Adipocyte (in vitro differentiated cells): ENCODE results near the gene OR8G5.
"Not testable (repeated sequence)": the region's sequence is repeated elsewhere in the genome, so short reads cannot be mapped to it uniquely, and the experiment has no call there.

ENCODE experiments used
- DNase-seq: peaks from one replicate; pipeline ENCODE4 v3.0.0-alpha.2; 2015; ENCODE audit warnings: low read depth
- H3K27me3 ChIP-seq: replicated peaks from 2 replicates; pipeline ENCODE4 v1.7.0; 2013; ENCODE audit warnings: mild to moderate bottlenecking, low read length, moderate library complexity; ENCODE audit not compliant: control insufficient read depth, insufficient read depth
- H3K36me3 ChIP-seq: 2 replicates; pipeline ENCODE4 v1.7.0; 2013; ENCODE audit warnings: low read length, mild to moderate bottlenecking, moderate library complexity; ENCODE audit not compliant: control insufficient read depth, insufficient read depth, severe bottlenecking
- H3K4me1 ChIP-seq: 2 replicates; pipeline ENCODE4 v1.7.0; 2013; ENCODE audit warnings: mild to moderate bottlenecking, low read length, moderate library complexity; ENCODE audit not compliant: control insufficient read depth, insufficient read depth
- H3K4me3 ChIP-seq: 2 replicates; pipeline ENCODE4 v1.7.0; 2013; ENCODE audit warnings: mild to moderate bottlenecking, low read length, moderate library complexity
- H3K9ac ChIP-seq: 2 replicates; pipeline ENCODE4 v1.7.0; 2013; ENCODE audit warnings: mild to moderate bottlenecking, low read length, moderate library complexity
- H3K9me3 ChIP-seq: 2 replicates; pipeline ENCODE4 v1.7.0; 2013; ENCODE audit warnings: mild to moderate bottlenecking, low read length, moderate library complexity; ENCODE audit not compliant: control insufficient read depth

OR8G5 gene

DNA sequence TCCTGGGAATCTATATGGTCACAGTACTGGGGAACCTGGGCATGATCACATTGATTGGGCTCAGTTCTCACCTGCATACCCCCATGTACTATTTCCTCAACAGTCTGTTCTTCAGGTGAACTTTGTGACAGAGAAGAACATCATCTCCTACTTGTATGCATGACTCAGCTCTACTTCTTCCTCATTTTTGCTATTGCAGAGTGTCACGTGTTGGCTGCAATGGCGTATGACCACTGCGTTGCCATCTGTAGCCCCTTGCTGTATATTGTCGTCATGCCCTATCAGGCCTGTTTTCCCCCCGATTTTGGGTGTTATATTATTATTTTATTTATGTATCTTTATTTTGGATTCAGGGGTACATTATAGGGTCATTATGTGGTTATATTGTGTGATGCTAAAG is 17.7 kb upstream of the OR8G5 start:
- H3K4me1 ChIP-seq: no peaks in the 10 kb centered on the region
- no peak overlapping the region for H3K4me3 ChIP-seq
- no peaks in the 10 kb centered on the region for H3K27me3 ChIP-seq
- H3K9me3 ChIP-seq: no peaks in the 10 kb centered on the region
- H3K9ac ChIP-seq: no peak overlapping the region
- H3K36me3 ChIP-seq: no peaks in the 10 kb centered on the region
- no peak for DNase-seq

DNA sequence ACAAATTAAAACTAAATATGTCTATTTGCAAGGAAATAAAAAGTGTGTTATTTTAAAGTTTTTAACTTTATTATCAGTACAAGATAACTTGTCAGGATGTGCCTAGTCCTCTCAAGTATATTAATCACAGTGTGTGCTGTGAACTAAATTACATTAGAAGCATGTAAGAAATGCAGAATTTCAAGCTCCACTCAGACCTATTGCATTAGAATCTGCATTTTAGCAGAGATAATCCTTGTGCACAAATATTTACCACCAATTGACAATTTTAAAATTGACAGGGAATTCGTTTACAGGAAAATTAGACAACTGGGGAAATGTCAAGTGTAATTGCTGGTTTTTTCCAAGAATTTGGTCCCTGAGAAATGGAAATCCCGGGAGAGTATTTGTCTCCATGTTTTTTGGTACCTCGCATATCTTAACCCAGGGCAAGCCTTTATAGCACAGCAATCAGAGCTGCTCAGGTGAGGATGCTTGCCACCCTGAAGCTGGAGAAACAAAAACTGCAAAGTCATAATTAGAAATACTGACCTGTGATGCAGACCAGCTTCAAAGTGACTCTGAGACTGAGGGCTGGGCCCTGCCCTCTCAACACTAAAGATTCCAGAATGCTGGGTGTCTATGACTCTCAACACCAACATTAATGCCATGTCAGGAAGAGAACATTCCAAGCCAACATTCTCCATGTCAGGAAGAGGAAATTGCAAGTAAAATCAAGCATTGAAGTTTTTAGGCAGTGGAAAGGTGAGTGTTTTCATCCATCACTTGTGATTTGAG is 15.4 kb upstream of the OR8G5 start, which contains the start of gene OR8G1:
Gene OR8G1 (plus strand): TSS at position 475 of the 777 bp plus-strand sequence. CDS start 8,581 bp downstream, outside the sequence.
- no peak for DNase-seq
- H3K36me3 ChIP-seq: no peaks in the 10 kb centered on the region

DNA sequence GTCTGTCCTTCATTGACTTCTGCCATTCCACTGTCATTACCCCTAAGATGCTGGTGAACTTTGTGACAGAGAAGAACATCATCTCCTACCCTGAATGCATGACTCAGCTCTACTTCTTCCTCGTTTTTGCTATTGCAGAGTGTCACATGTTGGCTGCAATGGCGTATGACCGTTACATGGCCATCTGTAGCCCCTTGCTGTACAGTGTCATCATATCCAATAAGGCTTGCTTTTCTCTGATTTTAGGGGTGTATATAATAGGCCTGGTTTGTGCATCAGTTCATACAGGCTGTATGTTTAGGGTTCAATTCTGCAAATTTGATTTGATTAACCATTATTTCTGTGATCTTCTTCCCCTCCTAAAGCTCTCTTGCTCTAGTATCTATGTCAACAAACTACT is 6.3 kb upstream of the OR8G5 start:
- H3K9ac ChIP-seq, H3K27me3 ChIP-seq, DNase-seq, H3K36me3 ChIP-seq, H3K4me1 ChIP-seq, H3K9me3 ChIP-seq, H3K4me3 ChIP-seq: not testable (repeated sequence)

More for the DNA sequence above, 15.4 kb upstream of the OR8G5 start, which contains the start of gene OR8G1:
- Histone ChIP-seq H3K9ac (no peak within 1 kb of the TSS), H3K4me3 (no peak within 1 kb of the TSS), H3K9me3 (no peaks in the 10 kb centered on the region), H3K27me3 (no peaks in the 10 kb centered on the region), H3K4me1 (no peaks in the 10 kb centered on the region)

DNA sequence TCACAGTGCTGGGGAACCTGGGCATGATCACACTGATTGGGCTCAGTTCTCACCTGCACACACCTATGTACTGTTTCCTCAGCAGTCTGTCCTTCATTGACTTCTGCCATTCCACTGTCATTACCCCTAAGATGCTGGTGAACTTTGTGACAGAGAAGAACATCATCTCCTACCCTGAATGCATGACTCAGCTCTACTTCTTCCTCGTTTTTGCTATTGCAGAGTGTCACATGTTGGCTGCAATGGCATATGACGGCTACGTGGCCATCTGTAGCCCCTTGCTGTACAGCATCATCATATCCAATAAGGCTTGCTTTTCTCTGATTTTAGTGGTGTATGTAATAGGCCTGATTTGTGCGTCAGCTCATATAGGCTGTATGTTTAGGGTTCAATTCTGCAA is 8.9 kb downstream of the OR8G5 start:
- not testable (repeated sequence) for H3K9me3 ChIP-seq, DNase-seq, H3K9ac ChIP-seq, H3K4me1 ChIP-seq, H3K4me3 ChIP-seq, H3K27me3 ChIP-seq, H3K36me3 ChIP-seq

DNA sequence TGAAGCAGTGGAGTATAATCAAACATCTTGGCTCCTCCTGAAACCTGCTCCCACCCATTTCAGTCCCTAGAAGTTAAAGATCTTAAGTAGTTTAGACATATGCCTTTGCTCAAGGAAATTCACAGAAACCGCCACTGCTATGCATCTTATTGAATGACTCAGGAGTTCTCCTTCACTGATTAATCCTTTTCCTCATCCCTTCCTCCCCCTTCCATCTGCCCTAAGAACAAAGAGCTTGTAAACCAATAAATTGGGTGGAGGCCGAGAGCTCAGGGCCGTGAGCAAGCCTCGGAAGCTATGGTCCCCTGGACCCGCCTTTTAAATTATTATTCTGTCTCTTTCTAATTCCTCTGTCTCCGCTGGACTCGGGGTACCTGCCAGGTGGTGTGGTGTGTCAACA is 14.7 kb downstream of the OR8G5 start:
- not testable (repeated sequence) for DNase-seq, H3K9me3 ChIP-seq

DNA sequence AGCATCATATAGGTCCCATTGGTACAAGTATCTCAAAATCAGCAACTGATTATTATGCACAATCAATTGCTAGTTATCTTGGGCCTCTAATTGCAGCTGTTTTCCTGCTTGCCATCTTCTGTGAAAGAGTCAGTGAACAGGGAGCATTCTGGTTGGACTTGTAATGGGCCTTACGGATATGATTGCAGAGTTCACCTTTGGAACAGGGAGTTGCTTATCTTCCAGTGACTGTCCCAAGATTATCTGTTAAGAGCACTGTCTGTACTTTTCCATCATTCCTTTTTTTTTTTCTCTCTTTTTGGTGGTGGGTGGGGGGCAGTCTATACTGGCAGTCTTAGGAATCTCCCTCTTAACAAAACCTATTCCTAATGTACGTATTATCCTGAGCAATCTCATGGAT is 17.8 kb downstream of the OR8G5 start:
- Histone ChIP-seq H3K9me3 (no peaks in the 10 kb centered on the region), H3K9ac (no peak overlapping the region), H3K27me3 (no peaks in the 10 kb centered on the region), H3K4me1 (no peaks in the 10 kb centered on the region), H3K4me3 (no peak overlapping the region), H3K36me3 (no peaks in the 10 kb centered on the region)
- no peak for DNase-seq

More for the DNA sequence above, 14.7 kb downstream of the OR8G5 start:
- H3K4me1 ChIP-seq, H3K9ac ChIP-seq, H3K4me3 ChIP-seq, H3K27me3 ChIP-seq, H3K36me3 ChIP-seq: not testable (repeated sequence)

DNA sequence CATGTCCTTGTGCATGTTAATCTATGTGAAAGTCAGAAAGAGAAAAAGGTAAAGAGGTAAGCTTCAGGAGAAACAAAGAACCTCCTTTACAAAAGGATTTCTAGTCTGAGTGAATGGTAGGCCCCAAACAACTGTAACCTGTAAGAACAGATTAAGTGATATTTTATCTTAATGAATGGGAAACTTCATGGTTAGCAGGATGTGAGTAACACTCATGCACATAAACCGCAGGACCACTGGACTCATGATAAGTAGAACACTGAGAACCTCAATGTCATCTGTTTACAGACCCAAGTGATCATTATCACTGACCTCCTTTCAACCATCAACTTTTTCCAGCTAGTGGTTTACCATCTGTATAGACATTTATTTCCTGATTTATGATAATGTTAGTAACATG is 19.9 kb downstream of the OR8G5 start:
- no peaks in the 10 kb centered on the region for H3K4me1 ChIP-seq
- H3K9ac ChIP-seq: no peak overlapping the region
- H3K4me3 ChIP-seq: no peak overlapping the region
- no peaks in the 10 kb centered on the region for H3K36me3 ChIP-seq
- peaks cover 3% of the 10 kb centered on the region for H3K27me3 ChIP-seq
- no peaks in the 10 kb centered on the region for H3K9me3 ChIP-seq
- no peak for DNase-seq

DNA sequence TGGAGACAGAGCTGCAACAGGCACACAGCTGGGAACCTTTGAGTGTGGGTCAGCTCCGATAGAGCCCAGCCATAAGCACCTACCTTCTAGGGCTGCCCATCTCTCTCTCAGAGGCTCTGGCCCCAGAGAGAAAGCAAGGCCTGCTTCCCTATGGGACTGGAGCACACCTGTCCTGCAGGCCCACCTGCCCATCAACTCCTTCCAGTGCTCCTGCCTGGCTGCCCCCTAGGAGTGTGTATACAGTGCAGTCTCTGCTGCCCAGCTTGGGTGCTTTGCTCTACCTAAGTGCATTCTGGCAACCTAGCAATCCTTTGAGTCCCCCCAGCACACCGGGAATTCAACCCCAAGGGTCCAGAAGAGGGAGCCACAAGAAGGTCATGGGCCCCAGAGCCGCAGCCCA is 21.0 kb downstream of the OR8G5 start:
- DNase-seq: no peak
- Histone ChIP-seq H3K9me3 (no peaks in the 10 kb centered on the region), H3K9ac (no peak overlapping the region), H3K4me3 (no peak overlapping the region), H3K36me3 (no peaks in the 10 kb centered on the region), H3K4me1 (no peaks in the 10 kb centered on the region), H3K27me3 (peaks cover 3% of the 10 kb centered on the region)

DNA sequence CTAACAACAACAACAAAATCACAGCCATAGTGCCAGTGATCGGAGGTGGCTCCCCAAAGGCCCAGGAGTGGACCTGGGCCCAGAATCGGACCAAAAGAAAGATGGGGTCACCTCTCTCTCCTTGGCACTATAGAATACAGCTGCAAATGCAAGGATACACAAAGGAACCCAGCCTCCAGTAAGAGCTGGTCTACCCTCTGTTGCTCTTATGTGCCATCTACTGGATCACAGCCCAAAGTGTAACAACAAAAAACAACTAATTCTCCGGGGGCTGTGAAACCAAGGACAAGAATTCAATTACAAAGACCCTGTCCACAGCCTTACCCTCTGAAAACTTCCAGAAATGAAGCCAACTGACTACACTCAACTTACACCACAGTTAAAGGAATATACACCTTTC is 21.6 kb downstream of the OR8G5 start:
- H3K4me3 ChIP-seq: no peak overlapping the region
- no peaks in the 10 kb centered on the region for H3K9me3 ChIP-seq
- H3K9ac ChIP-seq: no peak overlapping the region
- no peaks in the 10 kb centered on the region for H3K36me3 ChIP-seq
- no peak for DNase-seq
- H3K4me1 ChIP-seq: no peaks in the 10 kb centered on the region
- peaks cover 3% of the 10 kb centered on the region for H3K27me3 ChIP-seq

DNA sequence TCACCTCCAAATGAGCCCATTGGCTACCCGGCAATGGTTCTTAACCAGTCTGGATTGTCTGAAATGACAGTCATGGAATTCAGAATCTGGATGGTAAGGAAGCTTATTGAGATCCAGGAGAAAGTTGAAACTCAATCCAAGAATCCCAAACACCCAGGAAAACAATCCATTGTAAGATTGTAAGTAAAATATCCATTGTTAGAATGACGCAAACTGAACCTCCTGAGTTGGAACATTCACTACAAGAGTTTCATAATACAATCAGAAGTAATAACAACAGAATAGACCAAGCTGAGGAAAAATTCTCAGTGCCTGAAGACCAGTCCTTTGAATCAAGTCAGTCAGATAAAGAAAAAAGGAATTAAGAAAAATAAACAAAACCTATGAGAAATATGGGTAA is 22.1 kb downstream of the OR8G5 start:
- Histone ChIP-seq H3K27me3 (peaks cover 3% of the 10 kb centered on the region), H3K4me1 (no peaks in the 10 kb centered on the region), H3K4me3 (no peak overlapping the region), H3K36me3 (no peaks in the 10 kb centered on the region), H3K9ac (no peak overlapping the region), H3K9me3 (no peaks in the 10 kb centered on the region)
- no peak for DNase-seq

DNA sequence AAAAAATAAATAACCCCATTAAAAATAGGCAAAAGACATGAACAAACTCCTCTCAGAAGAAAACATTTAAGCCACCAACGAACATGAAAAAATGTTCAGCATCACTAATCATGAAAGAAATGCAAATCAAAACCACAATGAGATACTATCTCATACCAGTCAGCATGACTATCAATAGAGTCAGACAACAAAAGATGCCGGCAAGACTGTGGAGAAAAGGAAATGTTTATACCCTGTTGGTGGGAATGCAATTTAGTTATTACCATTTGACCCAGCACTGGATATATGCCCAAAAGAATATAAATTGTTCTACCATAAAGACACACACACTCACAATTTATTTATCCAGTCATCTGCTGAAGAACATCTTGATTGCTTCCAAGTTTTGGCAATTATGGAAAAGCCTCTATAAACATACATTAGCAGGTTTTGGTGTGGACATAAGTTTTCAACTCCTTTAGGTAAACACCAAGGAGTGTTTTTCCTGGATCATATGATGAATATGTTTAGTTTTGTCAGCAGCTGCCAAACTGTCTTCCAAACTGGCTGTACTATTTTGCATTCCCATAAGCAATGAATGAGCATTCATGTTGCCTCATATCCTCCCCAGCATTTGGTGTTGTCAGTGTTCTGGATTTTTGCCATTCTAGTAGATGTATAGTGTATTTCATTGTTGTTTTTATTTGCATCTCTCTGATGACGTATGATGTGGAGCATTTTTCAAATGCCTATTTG is 29.6 kb downstream of the OR8G5 start:
- Histone ChIP-seq H3K9ac (no peak overlapping the region), H3K36me3 (no peaks in the 10 kb centered on the region), H3K4me3 (no peak overlapping the region), H3K27me3 (no peaks in the 10 kb centered on the region), H3K9me3 (peaks cover 13% of the 10 kb centered on the region), H3K4me1 (no peaks in the 10 kb centered on the region)
- DNase-seq: peak; percentile 11
